HepG2 (cell line): ENCODE results near the gene KCNJ4. TPM values are rescaled to one million over a fixed set of nuclear protein-coding genes. Genes with fewer than 3 reads are reported as not detected.
A peak's percentile ranks its signal among the peaks of the same experiment; 100 is the strongest.

Experiments
- CBX2 ChIP-seq, 2 experiments: fragments of 200-600 bp in 1 of 2; sonication (generic); formaldehyde crosslinking in 1 of 2; IDR thresholded peaks; 2 replicates each; pipeline versions ENCODE4 v1.7.0 to v1.8.1; 2018 to 2022; ENCODE audit warnings: low read depth in 2 of 2, low read length in 1 of 2, mild to moderate bottlenecking in 1 of 2, missing genetic modification reagents in 1 of 2
- CHCHD3 ChIP-seq: sonication (generic); formaldehyde crosslinking; IDR thresholded peaks from 2 replicates; pipeline ENCODE4 v1.8.0; 2022; ENCODE audit warnings: mild to moderate bottlenecking, missing genetic modification reagents, moderate library complexity
- MBD4 ChIP-seq: IDR thresholded peaks from 2 replicates; pipeline ENCODE4 v1.6.1; 2012; ENCODE audit warnings: low read length, inconsistent platforms, borderline replicate concordance
- MXD1 ChIP-seq: sonication (generic); formaldehyde crosslinking; IDR thresholded peaks from 2 replicates; pipeline ENCODE4 v1.4.0; 2020; ENCODE audit warnings: mild to moderate bottlenecking, missing genetic modification reagents
- NR2F6 ChIP-seq, 2 experiments: IDR thresholded peaks; 2 replicates each; pipeline ENCODE4 v1.6.1; 2016; ENCODE audit warnings: antibody characterized with exemption in 1 of 2, mild to moderate bottlenecking in 1 of 2
- NR3C1 ChIP-seq: sonication (generic); formaldehyde crosslinking; IDR thresholded peaks from 2 replicates; pipeline ENCODE4 v1.4.0; 2020; ENCODE audit warnings: missing genetic modification reagents
- PATZ1 ChIP-seq: sonication (generic); formaldehyde crosslinking; IDR thresholded peaks from 2 replicates; pipeline ENCODE4 v1.4.0; 2020; ENCODE audit warnings: missing genetic modification reagents
- PRDM4 ChIP-seq: sonication (generic); formaldehyde crosslinking; IDR thresholded peaks from 2 replicates; pipeline ENCODE4 v1.9.0; 2021; ENCODE audit warnings: missing genetic modification reagents, borderline replicate concordance
- RFX5 ChIP-seq: IDR thresholded peaks from 2 replicates; pipeline ENCODE4 v1.6.1; 2011; ENCODE audit warnings: low read depth, low read length, improper control_type of control experiment
- RNF219 ChIP-seq: sonication (generic); formaldehyde crosslinking; IDR thresholded peaks from 2 replicates; pipeline ENCODE4 v1.5.0; 2020; ENCODE audit warnings: mild to moderate bottlenecking, missing genetic modification reagents
- RXRA ChIP-seq: sonication (generic); formaldehyde crosslinking; IDR thresholded peaks from 2 replicates; pipeline ENCODE4 v1.5.1; 2020; ENCODE audit warnings: missing genetic modification reagents
- SAFB2 ChIP-seq: sonication (generic); formaldehyde crosslinking; IDR thresholded peaks from 2 replicates; pipeline ENCODE4 v1.5.1; 2020; ENCODE audit warnings: missing genetic modification reagents, low read depth, mild to moderate bottlenecking, borderline replicate concordance
- SCMH1 ChIP-seq: sonication (generic); formaldehyde crosslinking; IDR thresholded peaks from 2 replicates; pipeline ENCODE4 v1.9.0; 2021; ENCODE audit warnings: missing genetic modification reagents, mild to moderate bottlenecking, borderline replicate concordance
- TSC22D2 ChIP-seq: sonication (generic); formaldehyde crosslinking; IDR thresholded peaks from 2 replicates; pipeline ENCODE4 v1.5.1; 2020; ENCODE audit warnings: missing genetic modification reagents, mild to moderate bottlenecking, borderline replicate concordance
- UBTF ChIP-seq: sonication (generic); formaldehyde crosslinking; IDR thresholded peaks from 2 replicates; pipeline ENCODE4 v1.4.0; 2020; ENCODE audit warnings: mild to moderate bottlenecking, missing genetic modification reagents
- XRCC5 ChIP-seq: fragments of 200-400 bp; formaldehyde crosslinking; optimal IDR thresholded peaks from 2 replicates; pipeline ENCODE3; 2017; ENCODE audit warnings: mild to moderate bottlenecking, low read length
- ZNF230 ChIP-seq: sonication (generic); formaldehyde crosslinking; IDR thresholded peaks from 2 replicates; pipeline ENCODE4 v1.4.0; 2020; ENCODE audit warnings: mild to moderate bottlenecking, missing genetic modification reagents
- ZNF720 ChIP-seq: sonication (generic); formaldehyde crosslinking; IDR thresholded peaks from 2 replicates; pipeline ENCODE4 v1.4.0; 2020; ENCODE audit warnings: missing genetic modification reagents
- ZNF773 ChIP-seq: sonication (generic); formaldehyde crosslinking; IDR thresholded peaks from 2 replicates; pipeline ENCODE4 v1.4.0; 2020; ENCODE audit warnings: missing genetic modification reagents, borderline replicate concordance
- ZSCAN30 ChIP-seq: sonication (generic); formaldehyde crosslinking; IDR thresholded peaks from 2 replicates; pipeline ENCODE4 v1.5.0; 2020; ENCODE audit warnings: mild to moderate bottlenecking, missing genetic modification reagents
- polyA plus RNA-seq, 8 experiments: library from polyadenylated mRNA; depleted of rRNA in 3 of 8; stranded (reverse) in 7 of 8; unstranded in 1 of 8; fragments of >200 nt; fragmentation: Illumina TruSeq in 4 of 8; extraction: Trizol in 4 of 8; gene quantifications; 2 replicates each; pipeline versions ENCODE4 v1.2.1 to v1.2.3, GENCODE V29; 2011 to 2016; ENCODE audit warnings: low read depth in 4 of 8, missing spikeins in 1 of 8, mixed read lengths in 1 of 8; ENCODE audit not compliant: insufficient read depth in 1 of 8
- total RNA-seq, 5 experiments: library from RNA; depleted of rRNA; stranded (reverse); fragments of >200 nt; fragmentation: Illumina TruSeq; extraction: Trizol; gene quantifications; 2 replicates each; pipeline ENCODE4 v1.2.3, GENCODE V29; 2016; ENCODE audit warnings: low read depth in 1 of 5

Gene KCNJ4
- total and polyA plus RNA-seq, 2 of the 13 experiments (the other 11 are each of a cell fraction or from before 2014, with no cell fraction given) = not detected

- TF ChIP-seq RNF219 (no peak), TSC22D2 (CRISPR knock-in tag) (no peak), ZSCAN30 (no peak), NR2F6 (IDR thresholded peaks at IDR 0.05) (no peak), NR2F6 (CRISPR knock-in tag; IDR thresholded peaks at IDR 0.05) (peak; percentile 41), PRDM4 (no peak), SAFB2 (CRISPR knock-in tag) (no peak), XRCC5 (peak; percentile 89), UBTF (CRISPR knock-in tag) (peak; percentile 85; the same call in 1 of the 2 replicates), NR3C1 (CRISPR knock-in tag) (no peak), ZNF720 (CRISPR knock-in tag) (no peak), ZNF230 (CRISPR knock-in tag) (no peak), SCMH1 (CRISPR knock-in tag) (no peak), RFX5 (no peak), MBD4 (no peak), RXRA (CRISPR knock-in tag) (peak; percentile 59), ZNF773 (CRISPR knock-in tag) (no peak), CHCHD3 (no peak), MXD1 (CRISPR knock-in tag) (no peak), PATZ1 (CRISPR knock-in tag) (peak; percentile 72), CBX2 (IDR thresholded peaks at IDR 0.05; ENCODE audit: low read depth, low read length) (no peak), CBX2 (CRISPR knock-in tag; IDR thresholded peaks at IDR 0.05; ENCODE audit: low read depth) (no peak)
Observed at GRCh38 chr22:38461414-38462081, 6.5 kb upstream of the KCNJ4 start (continued).
